ENCODE results near the gene STARD4.

STARD4 gene

DNA sequence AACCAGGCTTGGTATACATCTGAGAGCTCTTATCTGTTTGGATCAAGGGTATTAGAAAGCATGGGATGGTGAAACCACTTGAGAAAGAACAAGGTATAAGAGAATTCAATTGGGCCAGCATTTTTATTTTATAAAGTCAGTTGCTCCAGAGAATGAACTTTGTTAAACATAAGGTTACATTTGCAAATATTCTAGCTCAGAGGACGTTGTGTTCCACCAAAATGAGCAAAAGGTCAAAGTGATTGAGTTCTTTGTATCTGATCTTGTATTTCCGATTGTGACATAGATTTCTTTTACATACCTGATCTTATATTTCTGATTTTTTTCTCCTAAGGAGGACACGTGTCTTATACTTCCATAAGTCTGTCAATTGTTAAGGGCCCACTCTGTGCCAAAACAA, 8.6 kb upstream of the STARD4 start:
- DNase-seq: no peak

DNA sequence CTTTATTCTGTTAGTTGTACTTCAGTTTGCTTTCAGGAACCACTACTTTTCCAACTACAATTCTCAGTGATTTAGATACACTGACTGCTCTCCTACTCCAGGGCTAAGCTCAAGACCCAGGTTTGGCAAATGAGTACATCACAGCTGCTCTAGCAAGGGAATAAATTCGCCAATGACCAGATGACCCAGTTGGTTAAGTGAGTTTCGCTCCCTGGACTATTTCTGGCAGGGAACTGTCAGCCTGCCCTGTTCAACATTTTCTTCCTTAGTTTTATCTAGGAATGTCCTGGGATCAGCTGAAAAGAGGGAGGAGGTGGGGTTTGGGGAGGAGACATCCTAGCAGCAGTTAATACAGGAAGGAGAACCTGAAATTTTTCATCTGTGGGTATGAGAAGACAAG, 6.4 kb upstream of the STARD4 start:
- no peak for DNase-seq

DNA sequence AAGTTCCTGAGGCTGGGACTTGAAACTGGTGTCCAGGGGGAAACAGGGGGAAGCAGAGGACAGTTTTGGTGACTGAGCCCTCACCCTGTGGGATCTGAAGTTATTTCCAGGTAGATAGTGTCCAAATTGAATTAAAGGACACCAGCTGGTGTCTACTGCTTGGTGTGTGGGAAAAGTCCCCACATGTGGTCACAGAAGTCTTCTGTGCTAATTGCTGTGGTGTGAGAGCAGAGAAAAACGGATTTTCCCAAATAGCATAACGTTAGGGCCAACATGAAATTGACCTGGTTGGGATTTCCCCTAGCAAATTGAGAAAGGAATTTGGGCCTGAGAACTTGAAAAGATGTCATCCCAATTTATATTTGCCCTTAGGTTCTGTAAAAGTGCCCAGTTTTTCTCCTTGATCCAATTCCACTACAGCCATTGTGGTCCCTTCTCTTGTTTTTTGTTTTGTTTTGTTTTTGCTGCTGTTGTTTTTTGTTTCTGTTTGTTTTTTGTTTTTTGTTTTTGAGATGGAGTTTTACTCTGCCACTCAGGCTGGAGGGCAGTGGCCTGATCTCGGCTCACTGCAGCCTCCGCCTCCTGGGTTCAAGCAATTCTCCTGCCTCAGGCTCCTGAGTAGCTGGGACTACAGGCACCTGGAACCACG, 5.6 kb upstream of the STARD4 start:
- no peak for DNase-seq

DNA sequence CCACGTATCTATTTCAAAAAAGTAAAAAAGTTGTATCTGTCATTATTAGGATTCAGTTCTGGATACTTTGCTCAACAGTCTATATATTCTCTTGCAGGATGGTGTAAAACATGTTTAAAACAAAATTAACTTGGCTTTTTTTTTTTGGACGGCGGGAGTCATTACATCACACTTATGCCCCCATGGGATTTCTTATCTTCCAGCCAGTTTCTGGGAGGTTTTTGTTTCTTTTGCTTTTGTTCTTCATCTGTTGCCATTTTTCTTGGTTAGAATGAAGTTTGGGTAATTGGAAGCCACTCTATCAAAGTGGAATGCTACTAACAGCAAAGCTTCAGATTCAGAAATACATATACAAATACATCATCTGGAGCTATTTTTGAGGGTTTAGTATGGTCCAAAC, 1.8 kb upstream of the STARD4 start:
- DNase-seq: no peak

DNA sequence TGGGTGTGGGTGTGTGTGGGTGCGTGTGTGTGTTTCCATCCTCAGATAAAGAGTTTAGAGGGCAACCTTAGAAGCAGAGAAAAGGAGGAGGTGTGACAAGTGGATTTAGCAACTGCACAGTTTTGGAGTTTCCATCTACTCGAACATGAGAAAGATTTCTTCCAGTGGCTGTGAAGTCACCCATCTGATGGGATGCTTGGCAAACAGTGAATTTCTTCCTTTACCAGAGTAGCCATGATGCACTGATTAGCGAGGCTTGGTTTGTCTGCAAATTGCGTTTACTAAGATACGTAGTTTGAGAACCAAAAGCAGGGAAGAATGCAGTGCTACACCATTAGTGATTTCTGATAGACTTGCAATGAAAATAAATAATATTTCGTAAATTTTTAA, 791 bp upstream of the STARD4 start:
- peak; percentile 70 for DNase-seq

DNA sequence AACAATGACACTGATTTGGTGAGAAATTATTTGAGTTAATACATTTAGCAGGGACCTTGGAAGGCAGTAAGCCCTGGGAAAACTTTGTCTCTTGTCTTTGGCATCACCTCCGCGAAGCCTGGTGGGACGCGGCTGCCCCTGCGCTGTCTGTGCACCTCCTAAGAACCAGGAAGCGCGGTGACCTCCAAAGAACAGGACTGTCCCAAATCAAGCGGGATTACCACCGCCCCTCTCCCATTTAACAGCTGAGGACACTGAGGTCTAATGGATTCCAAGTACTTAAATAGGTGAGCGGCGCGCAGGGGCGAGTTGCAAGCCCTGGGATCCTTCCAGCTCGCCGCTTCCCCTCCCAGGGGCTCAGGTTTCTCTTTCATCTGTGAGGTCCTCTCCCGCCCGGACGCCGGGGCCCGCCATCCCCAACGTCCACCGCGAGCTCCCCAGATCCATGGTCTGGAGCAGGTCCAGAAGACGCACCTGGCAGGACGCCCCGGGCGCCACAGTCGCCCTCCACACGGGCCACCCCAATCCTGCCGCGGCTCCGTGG, 432 bp downstream of the STARD4 start:
- DNase-seq: no peak

DNA sequence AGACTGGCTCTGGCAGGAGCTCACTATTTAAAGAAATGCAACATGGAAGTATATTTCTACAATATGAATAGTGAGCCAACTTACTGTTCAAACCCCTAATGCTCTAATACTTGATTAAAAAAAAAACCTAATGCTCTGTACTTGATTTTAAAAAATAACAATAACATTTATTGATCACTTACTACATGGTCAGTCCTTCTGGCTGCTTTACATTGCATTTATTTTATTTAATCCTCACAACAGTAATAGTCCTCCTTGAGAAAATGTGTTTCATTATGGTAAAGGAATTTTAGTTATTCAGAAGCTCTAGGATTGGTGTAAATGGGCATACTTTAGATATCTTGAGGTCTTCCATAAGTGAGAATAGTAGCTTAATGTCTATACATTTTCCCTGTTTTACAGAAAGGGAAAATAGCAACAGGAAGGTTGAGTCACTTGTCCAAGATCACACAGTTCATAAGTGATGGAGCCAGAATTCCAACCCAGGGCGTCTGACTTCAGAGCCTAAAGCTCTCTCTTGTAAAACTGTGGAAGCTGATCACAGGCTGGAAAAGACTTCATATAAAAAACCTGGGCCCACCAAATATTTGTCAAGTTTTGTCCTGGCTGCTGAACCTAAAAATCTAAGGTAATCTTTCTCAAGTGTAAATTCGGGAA, 1.0 kb downstream of the STARD4 start:
- DNase-seq: no peak

DNA sequence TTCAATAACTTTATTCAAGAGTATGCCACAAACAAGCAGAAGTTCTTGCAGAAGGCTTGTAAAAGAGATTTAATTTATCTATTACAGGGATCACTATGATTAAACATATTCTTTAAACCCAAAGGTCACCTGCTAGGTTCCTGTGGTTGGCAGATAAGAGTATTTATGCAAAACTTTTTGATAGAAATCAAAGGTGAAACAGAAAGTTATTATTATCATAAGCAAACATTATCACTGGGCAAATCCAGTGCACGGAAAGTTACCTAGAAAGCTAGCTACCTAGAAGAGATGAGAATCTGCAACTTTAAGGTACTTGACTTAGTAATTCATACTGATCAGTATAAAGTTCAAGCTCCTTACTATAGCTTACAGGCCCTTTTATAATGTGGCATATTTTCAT, 3.2 kb downstream of the STARD4 start:
- no peak for DNase-seq

DNA sequence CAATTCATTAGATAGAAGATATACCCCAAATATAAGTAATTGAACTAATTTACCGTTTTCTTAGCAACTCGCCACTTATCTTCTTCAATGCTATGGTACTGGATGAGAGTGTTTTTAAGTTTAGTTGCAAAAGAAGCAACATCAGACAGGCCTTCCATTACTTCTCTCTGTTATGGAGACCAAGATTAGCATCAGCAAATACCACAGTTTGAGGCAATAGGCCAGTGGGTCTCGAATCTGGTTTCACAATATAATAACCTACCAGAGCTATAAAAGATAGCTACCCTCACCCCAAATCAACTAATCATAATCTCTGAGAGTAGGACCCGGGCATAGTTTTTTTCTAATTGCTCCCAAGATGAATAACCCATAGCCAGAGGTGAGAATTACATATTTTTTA, 5.1 kb downstream of the STARD4 start:
- no peak for DNase-seq

DNA sequence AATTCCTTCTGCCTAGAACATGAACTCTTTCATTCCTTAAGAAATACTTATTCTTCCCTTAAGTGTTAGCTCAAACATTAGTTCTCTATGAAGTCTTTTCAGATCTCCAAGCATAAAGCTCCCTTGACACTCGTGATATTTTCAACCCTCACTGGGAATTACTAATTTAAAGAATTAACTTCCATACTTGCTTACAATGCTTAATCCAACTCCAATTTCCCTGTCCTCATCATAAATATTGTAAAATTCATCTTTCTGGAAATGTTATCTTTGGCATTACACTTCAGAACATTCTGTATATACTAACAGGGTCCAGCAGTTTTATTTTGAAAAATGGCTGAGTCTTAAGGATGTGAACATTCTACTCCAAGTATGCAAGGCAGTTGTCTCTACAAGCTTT, 7.2 kb downstream of the STARD4 start:
- DNase-seq: no peak

DNA sequence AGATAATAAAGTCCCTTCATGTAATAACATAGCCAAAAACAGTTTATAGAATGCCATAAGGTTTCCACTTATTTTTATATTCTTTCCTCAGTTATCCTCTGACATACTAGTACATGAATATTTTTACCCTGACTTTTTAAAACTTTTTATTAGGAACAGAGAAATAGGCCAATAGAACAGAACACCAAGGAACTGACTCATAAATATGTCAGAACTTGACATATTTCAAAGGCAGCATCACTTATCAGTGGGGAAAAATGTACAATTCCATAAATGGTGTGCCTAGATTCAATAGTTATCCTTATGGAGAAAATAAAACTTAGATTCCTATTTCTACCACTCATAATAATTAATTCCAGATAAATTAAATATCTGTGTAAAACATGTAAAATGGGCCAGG, 9.4 kb downstream of the STARD4 start:
- DNase-seq: no peak

DNA sequence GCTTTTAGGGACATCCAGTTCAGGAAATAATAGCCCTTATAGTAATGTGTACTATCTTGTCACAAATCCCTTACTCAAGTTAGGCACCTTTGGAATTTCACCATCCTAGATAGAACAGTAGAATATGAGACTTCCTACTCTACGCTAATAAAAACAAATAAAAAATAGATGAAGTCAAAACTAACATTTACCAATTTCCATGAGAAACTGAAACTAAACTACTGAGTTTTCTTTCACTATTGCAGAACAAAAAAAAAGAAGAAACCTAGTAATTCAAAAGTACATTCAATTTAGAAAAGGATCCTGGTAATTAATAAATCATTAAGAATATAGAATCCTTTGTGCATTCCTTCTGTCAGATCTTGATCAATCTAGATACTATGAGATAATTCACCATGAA, 14.0 kb downstream of the STARD4 start:
- DNase-seq: no peak

DNA sequence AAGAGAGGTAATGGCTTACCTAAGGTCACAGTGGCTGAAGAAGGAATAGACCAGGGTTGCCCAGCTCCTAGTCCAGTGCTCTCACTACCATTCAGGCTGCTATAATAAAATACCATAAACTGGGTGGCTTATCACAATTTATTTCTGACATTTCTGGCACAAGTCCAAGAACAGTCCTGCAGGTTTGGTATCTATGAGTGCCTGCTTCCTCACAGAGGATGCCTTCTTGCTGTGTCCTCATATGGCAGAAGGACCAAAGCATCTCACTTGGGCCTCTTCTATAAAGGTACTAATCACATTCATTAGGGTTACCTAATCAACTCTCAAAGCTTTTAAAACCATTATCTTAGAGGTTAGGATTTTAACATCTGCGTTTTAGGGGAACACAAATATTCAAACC, 17.2 kb downstream of the STARD4 start:
- DNase-seq: no peak

DNA sequence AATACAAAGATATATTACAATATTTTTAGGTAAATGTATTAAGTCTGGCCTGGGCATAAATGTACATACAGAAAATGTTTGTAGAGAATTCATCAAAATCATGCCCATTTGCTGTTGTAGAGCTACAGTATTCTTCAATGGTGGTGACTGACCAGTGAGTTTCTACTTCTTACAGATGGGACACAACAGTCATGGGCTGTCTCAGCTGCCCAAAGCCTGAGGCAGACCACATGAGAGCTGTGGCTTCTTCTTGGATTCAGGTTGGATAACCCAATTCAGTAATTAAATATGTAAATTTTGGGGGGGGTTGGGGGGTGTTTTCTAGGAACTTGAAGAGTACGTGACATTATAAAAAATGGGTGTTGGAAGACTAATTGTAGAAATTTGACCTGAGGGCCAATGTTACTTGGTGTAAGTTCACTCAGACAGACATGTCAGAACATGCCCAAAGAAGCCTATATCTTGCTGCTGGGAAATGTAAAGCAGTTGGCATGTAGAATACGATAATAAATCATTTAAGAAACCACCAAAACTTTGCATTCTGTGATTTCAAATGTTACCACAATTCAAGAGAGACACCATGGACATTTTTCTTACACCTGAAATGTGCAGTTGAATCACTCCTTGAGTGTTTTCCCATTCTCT, 17.9 kb downstream of the STARD4 start:
- DNase-seq: no peak

DNA sequence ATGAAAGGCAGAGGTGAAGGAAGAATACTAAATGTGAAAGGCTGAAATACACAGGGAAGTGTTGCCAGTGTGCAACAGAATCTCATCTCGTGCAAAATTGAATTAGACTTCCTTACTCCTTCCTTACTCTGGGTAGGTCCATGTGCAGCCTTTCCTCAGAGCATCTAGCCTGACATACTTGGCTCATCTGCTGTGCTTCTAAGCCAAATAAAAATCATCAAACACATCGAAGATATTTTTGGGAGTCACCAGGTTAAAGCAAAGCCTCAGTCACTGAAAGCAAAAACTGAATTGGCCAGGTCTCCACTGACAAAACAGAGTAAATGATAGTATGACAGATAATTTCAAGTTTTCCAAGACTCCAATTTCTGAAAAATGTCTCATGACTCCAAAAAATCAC, 19.3 kb downstream of the STARD4 start:
- DNase-seq: no peak

DNA sequence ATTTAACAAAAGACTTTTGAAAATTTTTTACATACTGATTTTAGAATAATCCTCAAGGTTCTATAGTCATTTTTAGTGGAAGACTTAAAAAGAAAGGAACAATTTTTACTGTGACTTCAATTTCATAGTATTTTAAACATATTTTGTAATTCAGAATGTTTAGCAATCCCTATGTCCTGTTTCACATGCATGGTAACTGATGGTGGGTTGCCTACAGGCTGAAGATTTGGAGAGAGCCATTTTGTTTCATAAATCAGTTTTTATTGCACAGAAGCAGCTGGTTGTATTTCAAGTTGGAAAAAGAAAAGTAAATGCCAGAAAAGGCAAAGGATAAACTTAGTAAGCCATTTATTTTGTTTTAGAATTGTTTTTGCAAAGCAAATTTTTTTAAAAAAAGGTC, 24.0 kb downstream of the STARD4 start:
- no peak for DNase-seq

DNA sequence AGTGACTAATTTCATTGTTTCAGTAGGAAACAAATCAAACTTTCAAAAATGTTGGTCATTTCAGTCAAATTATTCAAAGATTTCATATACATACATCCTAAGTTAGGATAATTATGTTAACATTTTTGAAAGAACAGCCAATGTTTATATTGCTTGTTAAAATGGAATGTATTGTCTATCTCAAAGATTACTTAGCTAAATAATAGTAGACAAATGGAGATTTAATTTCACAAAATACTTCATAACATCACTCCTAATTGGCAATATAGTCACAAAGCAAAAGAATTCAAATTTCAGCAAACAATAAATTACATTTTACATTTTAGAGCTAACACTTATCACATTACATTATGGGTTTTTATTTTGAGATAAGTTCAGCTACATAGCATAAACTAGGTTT, 25.4 kb downstream of the STARD4 start:
- DNase-seq: no peak

DNA sequence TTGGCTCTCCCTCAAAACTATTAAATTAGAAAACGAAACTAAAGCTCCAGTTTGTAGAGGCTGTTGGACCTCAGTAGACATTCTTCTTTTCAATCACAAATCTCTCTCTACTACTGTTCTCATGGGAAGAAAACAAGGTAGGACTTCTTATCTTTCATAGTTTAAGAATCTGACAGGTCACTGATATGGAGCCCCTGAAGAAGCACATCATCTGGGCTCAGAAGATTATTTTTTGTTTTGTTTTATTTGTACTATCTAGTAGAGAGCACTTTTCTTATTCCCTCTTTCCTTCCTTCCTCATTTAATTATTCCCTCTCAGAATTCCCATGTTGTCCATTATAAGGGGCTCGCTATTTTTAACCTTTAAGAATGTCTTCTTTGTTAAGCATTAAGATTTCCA, 26.3 kb downstream of the STARD4 start:
- no peak for DNase-seq

DNA sequence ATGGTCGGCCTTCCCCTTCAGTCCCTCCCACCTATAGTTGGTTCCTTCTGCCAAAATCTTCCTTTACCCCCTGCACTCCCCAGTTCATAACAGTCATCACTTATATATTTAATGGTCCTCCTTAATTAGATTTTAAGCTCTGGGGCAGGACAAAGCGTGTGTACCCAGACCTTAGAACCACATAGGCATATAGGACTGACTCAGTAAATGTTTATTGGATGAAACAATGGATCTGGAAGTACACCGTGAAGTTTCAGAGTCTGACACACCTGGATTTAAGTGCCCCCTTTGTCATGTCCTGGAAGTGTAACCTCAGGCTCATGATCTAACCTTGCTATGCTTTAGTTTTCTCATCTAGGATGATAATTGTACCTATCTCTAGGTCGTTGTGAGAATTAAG, 32.0 kb downstream of the STARD4 start:
- no peak for DNase-seq

DNA sequence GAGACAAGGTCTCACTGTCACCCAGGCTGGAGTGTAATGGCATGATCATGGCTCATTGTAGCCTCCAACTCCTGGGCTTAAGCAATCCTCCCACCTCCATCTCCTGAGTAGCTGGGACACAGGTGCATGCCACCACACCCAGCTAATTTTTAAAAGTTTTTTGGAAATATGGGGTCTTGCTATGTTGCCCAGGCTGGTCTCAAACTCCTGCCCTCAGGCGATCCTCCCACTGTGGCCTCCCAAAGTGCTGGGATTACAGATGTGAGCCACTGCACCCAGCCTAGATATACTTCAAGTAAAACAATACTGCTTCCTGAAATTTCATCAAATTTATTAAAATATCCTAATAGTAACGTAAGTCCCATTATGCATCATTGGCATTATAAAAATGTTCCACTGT, 33.4 kb downstream of the STARD4 start:
- DNase-seq: no peak

DNA sequence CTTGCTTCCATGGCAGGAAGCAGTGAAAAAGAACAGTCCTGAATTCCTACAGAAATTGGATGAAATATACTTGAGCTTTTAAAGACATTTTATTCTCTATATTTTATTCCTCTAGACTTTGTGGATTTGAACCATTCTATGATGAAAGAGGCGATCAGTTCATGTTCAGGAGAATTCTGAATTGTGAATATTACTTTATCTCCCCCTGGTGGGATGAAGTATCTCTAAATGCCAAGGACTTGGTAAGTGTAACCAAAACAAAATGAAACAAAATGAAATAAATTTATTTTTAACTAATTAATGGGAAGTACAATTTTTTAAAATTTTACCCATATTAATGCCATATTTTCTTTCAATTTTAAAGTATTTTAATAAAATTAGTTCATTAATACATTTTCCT, 34.1 kb downstream of the STARD4 start:
- DNase-seq: no peak

DNA sequence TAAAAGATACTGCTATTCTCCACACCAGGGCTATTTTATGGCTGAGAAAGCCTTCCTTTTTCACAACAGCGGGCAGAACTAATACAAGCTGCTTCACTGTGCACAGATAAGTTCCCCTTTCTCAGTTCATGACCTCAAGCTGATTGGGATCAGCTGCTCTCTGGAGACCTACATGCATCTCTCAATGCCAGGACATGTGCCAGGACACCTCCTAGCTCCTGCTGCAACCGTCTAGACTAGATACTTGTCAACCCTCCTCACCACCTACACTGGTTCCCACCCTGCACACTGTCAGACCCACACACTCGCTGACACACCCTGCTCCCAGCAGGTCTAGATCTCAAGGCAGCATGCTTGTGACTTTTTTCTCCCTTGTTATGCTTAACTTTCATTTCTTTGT, 39.8 kb downstream of the STARD4 start:
- DNase-seq: no peak

DNA sequence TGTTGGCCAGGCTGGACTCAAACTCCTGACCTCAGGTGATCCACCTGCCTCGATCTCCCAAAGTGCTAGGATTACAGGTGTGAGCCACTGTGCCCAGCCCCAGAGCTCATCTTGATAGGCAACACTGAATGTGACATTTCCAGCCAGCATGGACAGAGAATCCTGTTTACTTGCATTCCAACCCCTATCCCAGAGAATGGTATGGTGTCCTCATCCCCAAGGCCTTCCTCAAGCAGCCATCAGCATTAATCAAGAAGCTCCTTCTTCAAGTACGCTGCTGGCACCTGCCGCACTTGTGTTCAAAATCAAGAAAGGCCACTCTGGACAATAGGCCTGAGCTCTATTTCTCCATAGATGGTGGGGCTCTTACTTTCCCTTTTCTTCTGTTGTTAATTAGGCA, 40.2 kb downstream of the STARD4 start:
- no peak for DNase-seq

DNA sequence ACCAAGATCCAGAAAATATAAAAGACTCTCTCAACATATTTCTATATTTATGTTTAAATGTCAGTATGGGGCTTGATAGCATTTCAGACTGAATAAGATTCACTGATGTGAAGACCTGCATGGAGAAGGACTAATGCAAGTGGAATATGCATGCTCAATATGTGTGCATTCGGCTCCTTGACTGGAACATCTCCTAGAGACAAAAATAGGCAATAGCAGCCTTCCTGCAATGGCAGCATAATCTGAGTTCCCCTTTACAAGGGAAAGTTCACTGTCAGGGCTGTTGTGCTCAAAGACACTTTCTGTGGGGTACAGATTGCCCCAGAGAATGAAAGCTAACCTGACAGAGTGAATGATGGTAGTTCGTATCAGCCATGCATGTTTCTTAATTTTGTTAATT, 42.4 kb downstream of the STARD4 start:
- DNase-seq: no peak
